Liver (tissue), 3 donors: ENCODE results near the gene MLLT10.

Source experiments
- ATF3 ChIP-seq: IDR thresholded peaks from 2 replicates; pipeline ENCODE4 v1.6.1; 2016; ENCODE audit warnings: antibody characterized with exemption
- CTCF ChIP-seq: fragments of 150-350 bp; IDR thresholded peaks from 2 replicates; pipeline ENCODE4 v1.5.1; 2017; ENCODE audit warnings: improper control_type of control experiment, low read depth, low read length; ENCODE audit not compliant: missing input control
- EGR1 ChIP-seq, 2 donors: IDR thresholded peaks; 2 replicates each; pipeline ENCODE4 v1.6.1; 2016 to 2018; ENCODE audit warnings: antibody characterized with exemption in 2 of 2, low read depth in 2 of 2
- FOXA1 ChIP-seq: IDR thresholded peaks from 2 replicates; pipeline ENCODE4 v1.6.1; 2016; ENCODE audit warnings: antibody characterized with exemption
- HNF4G ChIP-seq: IDR thresholded peaks from 2 replicates; pipeline ENCODE4 v1.6.1; 2016; ENCODE audit warnings: antibody characterized with exemption
- JUND ChIP-seq, 2 donors: IDR thresholded peaks; 2 replicates each; pipeline ENCODE4 v1.6.1; 2016; ENCODE audit warnings: antibody characterized with exemption in 2 of 2
- MAX ChIP-seq: IDR thresholded peaks from 2 replicates; pipeline ENCODE4 v1.6.1; 2016; ENCODE audit warnings: antibody characterized with exemption
- NR2F2 ChIP-seq: IDR thresholded peaks from 2 replicates; pipeline ENCODE4 v1.6.1; 2016; ENCODE audit warnings: antibody characterized with exemption
- RAD21 ChIP-seq, 2 donors: IDR thresholded peaks; 2 replicates each; pipeline ENCODE4 v1.6.1; 2016; ENCODE audit warnings: antibody characterized with exemption in 2 of 2, mild to moderate bottlenecking in 2 of 2
- REST ChIP-seq: IDR thresholded peaks from 2 replicates; pipeline ENCODE4 v1.6.1; 2016; ENCODE audit warnings: antibody characterized with exemption, mild to moderate bottlenecking
- SP1 ChIP-seq: IDR thresholded peaks from 2 replicates; pipeline ENCODE4 v1.6.1; 2018; ENCODE audit warnings: antibody characterized with exemption, mild to moderate bottlenecking
- TAF1 ChIP-seq: conservative IDR thresholded peaks from 2 replicates; pipeline ENCODE4 v1.6.1; 2016; ENCODE audit warnings: antibody characterized with exemption, mild to moderate bottlenecking
- YY1 ChIP-seq: IDR thresholded peaks from 2 replicates; pipeline ENCODE4 v1.6.1; 2016; ENCODE audit warnings: antibody characterized with exemption, mild to moderate bottlenecking
- ZBTB33 ChIP-seq: IDR thresholded peaks from 2 replicates; pipeline ENCODE4 v1.6.1; 2016; ENCODE audit warnings: antibody characterized with exemption
- donor health status: healthy.
- donor health status: healthy.

- TF ChIP-seq CTCF, result no peak
- no peak for TF ChIP-seq RAD21 (IDR thresholded peaks at IDR 0.05)
- TF ChIP-seq ATF3, result no peak
- TF ChIP-seq SP1, result no peak
- TF ChIP-seq TAF1, result no peak
- no peak for TF ChIP-seq MAX
- TF ChIP-seq REST, result no peak
- TF ChIP-seq ZBTB33, result no peak
- no peak for TF ChIP-seq EGR1 (IDR thresholded peaks at IDR 0.05; ENCODE audit: low read depth in 2 of 2)
- TF ChIP-seq JUND (IDR thresholded peaks at IDR 0.05), result no peak
- TF ChIP-seq YY1, result no peak
- TF ChIP-seq HNF4G, result no peak
- no peak for TF ChIP-seq FOXA1
- TF ChIP-seq NR2F2, result no peak
Measured at GRCh38 chr10:21530168-21530567, 3.9 kb upstream of the MLLT10 start.
